ENCODE results near the gene DHCR24.

DHCR24 gene

GRCh38 chr1:54864460-54865208 is 22.4 kb downstream of the DHCR24 start:
- FAIRE-seq: no peak

GRCh38 chr1:54863267-54863665 is 23.7 kb downstream of the DHCR24 start:
- FAIRE-seq: no peak

GRCh38 chr1:54861070-54861761 is 25.8 kb downstream of the DHCR24 start:
- FAIRE-seq: no peak

- FAIRE-seq: no peak
These were observed 27.1 kb downstream of the DHCR24 start for GRCh38 chr1:54859700-54860391.

- no peak for FAIRE-seq
These were observed 29.0 kb downstream of the DHCR24 start for GRCh38 chr1:54857746-54858561.

GRCh38 chr1:54857141-54857540 is 29.9 kb downstream of the DHCR24 start:
- no peak for FAIRE-seq

- FAIRE-seq: no peak
These were observed 32.5 kb downstream of the DHCR24 start for GRCh38 chr1:54854381-54855020.

- no peak for FAIRE-seq
These were observed 33.1 kb downstream of the DHCR24 start for GRCh38 chr1:54853793-54854370.

- no peak for FAIRE-seq
These were observed 33.8 kb downstream of the DHCR24 start for GRCh38 chr1:54853096-54853792.

GRCh38 chr1:54851936-54852524 is 35.0 kb downstream of the DHCR24 start:
- FAIRE-seq: no peak

GRCh38 chr1:54851406-54851805 is 35.6 kb downstream of the DHCR24 start:
- no peak for FAIRE-seq

GRCh38 chr1:54850737-54851136 is 36.3 kb downstream of the DHCR24 start:
- FAIRE-seq: no peak

- no peak for FAIRE-seq
These were observed 36.8 kb downstream of the DHCR24 start for GRCh38 chr1:54850069-54850730.

- FAIRE-seq: no peak
These were observed 37.6 kb downstream of the DHCR24 start for GRCh38 chr1:54849219-54850068.

- FAIRE-seq: no peak
These were observed 38.7 kb downstream of the DHCR24 start for GRCh38 chr1:54848134-54848948.

- FAIRE-seq: no peak
These were observed 40.2 kb downstream of the DHCR24 start for GRCh38 chr1:54846716-54847284.

GRCh38 chr1:54846301-54846700 is 40.7 kb downstream of the DHCR24 start:
- no peak for FAIRE-seq

- FAIRE-seq: no peak
These were observed 41.2 kb downstream of the DHCR24 start for GRCh38 chr1:54845772-54846171.
